HG03439 (cell line): Measurements from ENCODE around the gene CRISPLD2.
"Not testable (repeated sequence)": the region's sequence is repeated elsewhere in the genome, so short reads cannot be mapped to it uniquely, and the experiment has no call there.

Experiments
- ATAC-seq: cut with Tn5 transposase; IDR thresholded peaks from one replicate; pipeline ENCODE4 v1.9.1; 2021; ENCODE audit warnings: mild to moderate bottlenecking, moderate library complexity; ENCODE audit not compliant: unreplicated experiment

The CRISPLD2 gene

DNA sequence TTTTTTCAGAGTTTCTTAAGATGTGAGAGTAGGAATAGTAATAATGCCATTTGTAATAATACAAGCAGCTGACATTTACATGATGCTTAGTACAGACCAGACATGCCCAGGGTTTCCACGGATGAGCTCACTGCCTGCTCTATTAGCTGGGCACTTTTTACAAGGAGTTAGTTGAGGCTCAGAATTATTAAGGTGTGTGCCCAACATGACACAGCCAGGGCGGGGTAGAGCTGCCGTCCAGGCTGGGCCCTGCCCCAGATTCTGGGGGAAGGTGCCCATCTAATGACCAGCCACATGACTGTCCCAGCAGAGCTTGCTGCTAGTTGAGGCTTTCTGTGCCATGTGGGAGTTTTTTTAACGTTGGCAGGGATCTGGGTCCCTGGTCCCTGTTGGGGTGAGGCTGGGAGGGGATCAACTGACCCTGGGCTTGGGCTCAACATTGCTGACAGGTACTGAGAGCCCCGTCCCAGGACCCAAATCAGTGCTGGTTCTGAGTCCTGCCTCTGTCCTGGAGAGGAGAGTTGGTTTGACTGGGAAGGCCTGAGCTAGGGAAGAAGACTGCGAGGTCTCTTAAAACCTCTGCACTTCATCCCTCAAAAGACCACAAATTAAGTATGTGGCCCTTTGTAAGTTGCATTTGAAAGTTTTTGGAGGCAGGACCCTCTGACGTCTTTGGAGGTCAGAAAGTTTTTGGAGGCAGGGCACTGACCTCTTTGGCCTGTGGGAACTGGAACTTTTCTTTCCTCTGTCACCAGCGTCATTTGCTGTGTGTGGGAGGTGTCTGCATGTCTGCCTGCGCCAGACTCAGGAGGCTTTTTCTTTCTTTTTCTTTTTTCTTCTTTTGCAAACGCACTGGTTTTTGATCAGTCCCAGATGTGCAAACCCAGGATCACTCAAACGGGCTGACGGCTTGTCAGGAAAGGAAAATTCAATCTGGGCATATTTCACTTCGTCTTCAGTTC, 2.2 kb downstream of the CRISPLD2 start:
- no peak for ATAC-seq

DNA sequence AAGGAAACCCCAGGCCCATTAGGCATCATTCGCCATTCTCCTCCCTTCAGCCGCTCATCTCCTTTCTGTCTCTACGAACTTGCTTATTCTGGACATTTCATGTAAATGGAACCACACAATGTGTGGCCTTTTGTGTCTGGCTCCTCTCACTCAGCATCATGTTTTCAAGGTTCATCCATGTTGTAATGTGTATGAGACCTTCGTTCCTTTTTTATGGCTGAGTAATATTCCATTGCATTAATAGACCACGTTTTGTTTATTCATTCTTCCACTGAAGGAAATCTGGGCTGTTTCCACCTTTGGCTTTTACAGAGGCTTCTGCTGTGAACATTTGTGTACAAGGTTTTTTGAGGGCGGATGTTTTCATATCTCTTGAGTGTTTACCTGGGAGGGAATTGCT, 3.2 kb downstream of the CRISPLD2 start:
- ATAC-seq, result no peak

DNA sequence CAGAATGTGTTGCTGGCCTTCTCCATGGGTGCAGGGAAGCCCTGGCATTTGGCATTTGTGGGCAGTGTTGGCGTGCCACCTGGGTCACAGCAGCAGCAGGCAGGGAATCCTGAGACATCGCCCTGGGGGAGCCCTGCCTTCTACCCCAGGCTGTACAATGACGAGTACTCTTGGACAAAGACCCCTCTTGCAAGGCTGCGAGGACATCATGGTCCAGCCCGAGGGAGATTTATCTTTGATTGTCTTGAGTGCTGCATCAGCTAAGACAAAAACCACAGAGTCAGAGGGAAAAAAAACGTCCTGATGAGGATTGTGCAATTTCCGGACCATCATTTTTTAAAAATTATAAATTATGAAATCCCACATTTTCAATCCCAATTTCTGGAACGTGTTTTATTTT, 3.7 kb downstream of the CRISPLD2 start:
- no peak for ATAC-seq

GRCh38 chr16:84823926-84824325, 4.1 kb downstream of the CRISPLD2 start:
- no peak for ATAC-seq

- no peak for ATAC-seq
These were observed 6.2 kb downstream of the CRISPLD2 start for GRCh38 chr16:84825896-84826557.

GRCh38 chr16:84826558-84826941, 6.8 kb downstream of the CRISPLD2 start:
- ATAC-seq, result no peak

DNA sequence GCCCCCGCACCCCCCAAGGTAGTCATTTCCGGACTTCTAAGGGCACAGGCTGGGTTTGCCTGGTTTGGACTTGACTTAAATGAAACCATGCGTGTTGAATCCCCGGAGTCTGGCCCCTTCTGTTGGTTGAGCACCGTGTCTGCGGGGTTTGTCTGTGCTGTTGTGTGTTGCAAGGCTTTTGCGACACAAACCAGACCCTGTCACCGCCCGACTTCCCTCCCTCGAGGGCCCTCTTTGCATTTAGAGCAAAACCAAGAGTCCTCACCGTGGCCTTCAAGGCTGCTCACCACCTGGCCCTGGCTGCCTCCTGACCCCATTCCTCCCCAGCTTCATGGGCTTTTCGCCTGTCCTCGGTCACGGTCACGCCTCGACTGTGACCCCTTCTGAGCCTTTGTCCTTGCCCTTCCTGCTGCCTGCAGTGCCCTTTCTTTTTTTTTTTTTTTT, 7.4 kb downstream of the CRISPLD2 start:
- ATAC-seq, result no peak

GRCh38 chr16:84827897-84828296, 8.1 kb downstream of the CRISPLD2 start:
- ATAC-seq, result no peak

DNA sequence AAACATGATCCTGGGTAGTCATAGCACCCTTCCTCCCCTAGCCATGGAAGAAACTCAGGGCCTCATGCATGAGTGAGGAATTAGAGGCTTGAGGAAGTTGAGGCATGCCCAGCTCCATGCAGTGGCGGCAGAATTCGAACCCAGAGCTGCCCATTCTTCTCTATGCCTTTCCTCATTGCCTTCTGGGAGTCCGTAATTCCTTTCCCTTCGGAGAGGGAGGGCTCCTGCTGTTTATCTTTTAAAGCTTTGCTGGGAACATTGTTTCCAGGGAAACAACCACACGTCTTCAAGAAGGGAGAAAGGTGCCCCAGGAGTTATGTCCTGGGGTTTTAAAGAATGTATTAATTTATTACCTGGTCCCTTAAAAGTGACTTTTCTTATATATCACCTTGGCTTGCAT, 8.5 kb downstream of the CRISPLD2 start:
- no peak for ATAC-seq

- ATAC-seq, result no peak
These were observed 9.6 kb downstream of the CRISPLD2 start for GRCh38 chr16:84829168-84829965.

- no peak for ATAC-seq
These were observed 11.1 kb downstream of the CRISPLD2 start for GRCh38 chr16:84830765-84831384.

DNA sequence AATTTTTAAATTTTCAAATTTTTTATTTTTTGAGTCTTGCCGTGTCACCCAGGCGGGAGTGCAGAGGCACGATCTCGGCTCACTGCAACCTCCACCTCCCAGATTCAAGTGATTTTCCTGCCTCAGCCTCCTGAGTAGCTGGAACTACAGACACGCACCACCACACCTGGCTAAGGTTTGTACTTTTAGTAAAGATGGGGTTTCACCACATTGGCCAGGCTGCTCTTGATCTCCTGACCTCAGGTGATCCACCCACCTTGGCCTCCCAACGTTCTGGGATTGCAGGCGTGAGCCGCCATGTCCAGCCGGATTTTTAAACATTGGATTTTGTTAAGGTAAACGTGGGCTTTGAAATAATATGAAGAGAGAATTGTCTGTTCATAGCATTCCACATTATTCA, 11.9 kb downstream of the CRISPLD2 start:
- not testable (repeated sequence) for ATAC-seq

DNA sequence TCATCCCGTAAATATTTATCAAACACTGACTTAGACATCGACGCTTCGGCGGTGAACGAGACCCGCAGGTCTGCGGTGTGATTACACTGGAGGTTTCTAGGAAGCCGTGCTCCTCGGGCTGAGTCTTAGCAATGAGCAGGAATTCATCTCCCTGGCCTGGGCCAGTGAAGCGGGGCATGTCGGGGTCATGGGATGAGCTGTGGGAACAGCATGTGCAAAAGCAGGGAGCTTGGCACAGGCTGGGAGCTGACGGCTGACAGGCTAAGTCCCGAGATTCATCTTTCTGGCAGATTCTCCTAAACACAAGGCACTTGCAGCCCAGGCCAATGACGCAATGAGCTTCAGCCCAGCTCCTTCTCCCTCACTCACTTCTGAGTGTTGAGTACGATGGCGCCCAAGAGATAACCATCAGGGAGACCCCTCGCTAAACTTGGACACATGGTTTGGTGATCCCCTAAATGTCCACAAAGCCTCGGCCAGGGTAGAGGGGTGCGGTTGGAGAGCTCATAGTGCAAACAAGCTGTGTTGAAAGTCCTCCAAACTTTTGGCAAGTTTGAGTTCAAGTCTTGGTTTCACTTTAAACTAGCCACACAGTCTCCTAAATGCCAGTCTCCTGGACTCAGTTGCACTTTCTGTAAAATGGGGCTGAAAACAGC, 12.8 kb downstream of the CRISPLD2 start:
- no peak for ATAC-seq

GRCh38 chr16:84833144-84833500, 13.3 kb downstream of the CRISPLD2 start:
- no peak for ATAC-seq

- no peak for ATAC-seq
These were observed 14.0 kb downstream of the CRISPLD2 start for GRCh38 chr16:84833542-84834402.

- no peak for ATAC-seq
These were observed 14.6 kb downstream of the CRISPLD2 start for GRCh38 chr16:84834403-84834772.

DNA sequence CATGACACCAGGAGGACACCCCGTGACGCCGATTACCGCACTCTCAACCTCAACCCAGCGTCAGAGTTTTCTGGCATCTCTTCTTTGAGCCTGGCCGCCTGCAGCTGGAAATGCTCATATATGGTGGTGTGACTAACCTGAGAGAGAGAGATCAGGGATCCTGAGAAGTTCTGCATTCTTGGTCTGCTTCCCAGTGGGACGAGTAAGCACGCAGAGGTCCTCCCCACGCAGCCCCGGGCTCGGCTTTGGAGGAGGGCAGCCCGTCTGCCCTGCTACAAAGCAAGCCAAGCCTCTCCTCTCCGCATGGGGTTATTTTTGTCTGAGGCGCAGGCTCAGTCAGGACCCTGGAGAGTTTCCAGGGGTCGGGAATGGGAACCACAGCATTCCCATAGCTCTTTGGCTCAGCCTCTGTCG, 16.5 kb downstream of the CRISPLD2 start:
- no peak for ATAC-seq

GRCh38 chr16:84836967-84837366, 17.2 kb downstream of the CRISPLD2 start:
- no peak for ATAC-seq

DNA sequence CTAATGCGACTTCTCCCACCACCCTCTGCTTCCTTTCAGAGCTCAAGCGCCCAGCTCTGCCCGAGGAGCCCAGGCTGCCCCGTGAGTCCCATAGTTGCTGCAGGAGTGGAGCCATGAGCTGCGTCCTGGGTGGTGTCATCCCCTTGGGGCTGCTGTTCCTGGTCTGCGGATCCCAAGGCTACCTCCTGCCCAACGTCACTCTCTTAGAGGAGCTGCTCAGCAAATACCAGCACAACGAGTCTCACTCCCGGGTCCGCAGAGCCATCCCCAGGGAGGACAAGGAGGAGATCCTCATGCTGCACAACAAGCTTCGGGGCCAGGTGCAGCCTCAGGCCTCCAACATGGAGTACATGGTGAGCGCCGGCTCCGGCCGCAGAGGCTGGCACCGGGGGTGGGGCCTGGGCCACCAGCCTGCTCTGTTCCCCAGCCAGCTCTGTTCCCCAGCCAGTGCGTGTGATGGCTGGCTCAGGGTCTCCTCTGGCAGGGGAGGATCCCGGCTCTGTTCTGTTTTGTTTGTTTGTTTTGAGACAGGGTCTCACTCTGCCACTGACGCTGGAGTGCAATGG, 18.7 kb downstream of the CRISPLD2 start:
- no peak for ATAC-seq
